Endothelial cell of hepatic sinusoid (primary cell): ENCODE results near the gene NDUFB10.
"Not testable (repeated sequence)": the region's sequence is repeated elsewhere in the genome, so short reads cannot be mapped to it uniquely, and the experiment has no call there.

Experiments
- in situ Hi-C: cut with HindIII; loops from 2 replicates; pipeline ENCODE4 v1.10.0; 2017; ENCODE audit warnings: low sequenced_read_pairs

NDUFB10 gene

GRCh38 chr16:1959269-1960039 lies at the start of gene NDUFB10:
NDUFB10 (plus strand) TSS chr16:1959538; CDS start chr16:1959625, 87 bp downstream.
- in situ Hi-C loops = loop anchor here (10.0 kb wide), 1 partner anchor 205 kb away; no protein-coding TSS in a partner anchor

- in situ Hi-C loops = no loop called here
Observed at GRCh38 chr16:1909561-1910231, 49.6 kb upstream of the NDUFB10 start.

GRCh38 chr16:1911467-1912214 lies 47.7 kb upstream of the NDUFB10 start:
- in situ Hi-C loops = no loop called here

- in situ Hi-C loops = no loop called here
Observed at GRCh38 chr16:1912215-1912543, 47.2 kb upstream of the NDUFB10 start.

GRCh38 chr16:1913327-1914083 lies 45.8 kb upstream of the NDUFB10 start:
- in situ Hi-C loops = no loop called here

- in situ Hi-C loops = no loop called here
Observed at GRCh38 chr16:1914084-1914608, 45.2 kb upstream of the NDUFB10 start.

GRCh38 chr16:1914988-1915387 lies 44.4 kb upstream of the NDUFB10 start:
- in situ Hi-C loops = loop anchor here (5.0 kb wide), 1 partner anchor 63 kb away; no protein-coding TSS in a partner anchor

- in situ Hi-C loops = loop anchor here (5.0 kb wide), 1 partner anchor 64 kb away; no protein-coding TSS in a partner anchor
Observed at GRCh38 chr16:1915732-1916639, 43.4 kb upstream of the NDUFB10 start.

- in situ Hi-C loops = loop anchor here (5.0 kb wide), 1 partner anchor 64 kb away; no protein-coding TSS in a partner anchor
Observed at GRCh38 chr16:1916640-1916990, 42.7 kb upstream of the NDUFB10 start.

GRCh38 chr16:1917056-1917664 lies 42.2 kb upstream of the NDUFB10 start:
- in situ Hi-C loops = loop anchor here (5.0 kb wide), 1 partner anchor 65 kb away; no protein-coding TSS in a partner anchor

- in situ Hi-C loops = loop anchor here (5.0 kb wide), 1 partner anchor 66 kb away; no protein-coding TSS in a partner anchor
Observed at GRCh38 chr16:1917665-1918350, 41.5 kb upstream of the NDUFB10 start.

- in situ Hi-C loops = loop anchor here (5.0 kb wide), 1 partner anchor 66 kb away; no protein-coding TSS in a partner anchor
Observed at GRCh38 chr16:1918351-1919326, 40.7 kb upstream of the NDUFB10 start, which contains the start of gene HS3ST6. HS3ST6 (minus strand) TSS chr16:1918415; CDS start chr16:1918323, 92 bp downstream.

GRCh38 chr16:1919327-1919998 lies 39.9 kb upstream of the NDUFB10 start:
- in situ Hi-C loops = loop anchor here (5.0 kb wide), 1 partner anchor 67 kb away; no protein-coding TSS in a partner anchor

- in situ Hi-C loops = not testable (repeated sequence)
Observed at GRCh38 chr16:1920122-1920521, 39.2 kb upstream of the NDUFB10 start.

GRCh38 chr16:1920727-1921171 lies 38.6 kb upstream of the NDUFB10 start:
- in situ Hi-C loops = no loop called here

GRCh38 chr16:1922357-1922756 lies 37.0 kb upstream of the NDUFB10 start:
- in situ Hi-C loops = no loop called here
